GM18868 (cell line): Measurements from ENCODE around the gene ZNF14.
"Not testable (repeated sequence)": the region's sequence is repeated elsewhere in the genome, so short reads cannot be mapped to it uniquely, and the experiment has no call there.

Source experiments
- ATAC-seq: cut with Tn5 transposase; IDR thresholded peaks from one replicate; pipeline ENCODE4 v1.9.1; 2021; ENCODE audit warnings: mild to moderate bottlenecking, moderate library complexity; ENCODE audit not compliant: unreplicated experiment

ZNF14 gene

DNA sequence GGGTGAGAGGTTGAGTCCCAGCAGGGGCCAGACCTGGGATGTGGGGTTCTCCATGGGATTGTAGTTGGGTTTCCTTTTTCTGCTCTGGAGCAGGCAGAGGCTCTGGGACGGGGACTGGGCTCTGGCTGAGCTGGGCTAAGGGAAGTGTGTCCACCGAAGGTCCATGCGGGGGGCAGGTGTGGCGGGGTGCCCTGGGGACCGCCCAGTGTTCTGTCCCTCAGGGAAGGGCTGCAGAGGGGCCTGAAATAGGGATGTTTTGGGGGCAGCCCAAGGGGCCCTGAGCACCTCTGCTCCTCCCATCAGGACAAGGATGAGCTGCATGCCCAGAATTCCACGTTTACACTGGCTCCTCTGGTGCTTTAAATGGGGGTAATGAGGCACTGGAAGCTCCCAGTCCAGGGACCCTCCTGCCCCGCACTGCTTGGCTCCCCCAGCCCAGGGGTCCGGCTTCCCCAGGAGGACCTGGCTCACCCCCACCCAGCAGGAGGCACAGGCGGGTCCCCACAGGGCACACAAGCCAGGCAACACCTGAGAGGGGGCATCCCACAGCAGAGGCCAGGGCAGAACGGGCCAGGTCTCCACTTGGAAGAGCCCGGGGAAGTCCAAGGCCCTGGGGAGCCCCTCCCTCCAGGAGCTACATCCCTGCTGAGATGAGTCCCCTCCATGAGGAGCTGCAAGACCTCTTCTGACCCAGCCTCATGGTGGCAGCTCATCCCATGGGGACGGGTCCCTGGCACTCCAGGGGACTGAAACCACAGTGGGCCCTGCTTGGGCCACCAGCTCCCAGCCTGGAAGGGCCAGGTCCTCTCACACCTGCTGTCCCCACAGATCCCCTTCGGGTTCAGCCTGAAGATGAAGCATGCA lies 14.7 kb upstream of the ZNF14 start:
- no peak for ATAC-seq

DNA sequence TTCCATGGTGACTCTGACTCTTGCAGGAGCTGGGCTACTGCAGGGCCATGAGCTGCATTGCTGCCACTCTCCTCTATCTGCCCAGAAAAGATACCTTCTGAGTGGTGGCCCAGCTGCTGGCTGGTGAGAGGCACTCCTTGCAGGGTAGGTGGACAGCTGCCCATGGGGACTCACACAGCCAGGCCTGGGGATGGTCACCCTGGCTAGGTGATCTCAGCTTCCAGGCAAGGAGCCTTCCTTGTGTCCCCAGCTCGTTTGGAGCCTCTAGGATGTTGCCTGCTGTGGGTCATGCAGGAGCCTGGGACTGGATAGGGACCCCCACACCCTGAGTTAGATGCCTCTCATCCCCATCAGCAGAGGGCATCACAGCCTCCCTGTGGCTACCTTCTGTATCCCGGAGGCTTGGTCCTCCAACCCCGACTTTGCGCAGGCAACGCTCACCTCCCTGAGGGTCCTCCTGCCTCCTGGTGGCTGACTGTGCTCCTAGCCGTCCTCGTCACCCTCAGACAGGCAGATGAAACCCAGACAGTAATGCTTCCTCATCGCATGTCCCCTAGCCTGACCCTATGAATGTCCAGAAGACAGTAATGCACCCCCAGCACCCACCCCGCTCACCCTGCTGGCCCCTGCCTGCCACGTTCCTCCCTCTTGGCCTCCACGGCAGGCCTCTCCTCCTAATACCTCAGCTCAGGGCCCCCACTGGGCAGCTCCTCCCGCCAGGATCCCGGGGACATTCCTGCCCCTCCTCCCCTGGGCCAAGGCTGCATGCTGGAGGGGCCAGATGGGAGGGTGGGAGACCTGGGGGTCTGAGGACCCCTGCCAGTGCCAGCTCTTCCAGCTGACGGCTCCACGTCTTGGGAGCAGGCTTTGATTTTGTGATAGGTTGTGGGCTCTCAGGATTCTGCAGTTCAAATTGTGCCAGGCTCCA lies 13.6 kb upstream of the ZNF14 start:
- ATAC-seq: no peak

DNA sequence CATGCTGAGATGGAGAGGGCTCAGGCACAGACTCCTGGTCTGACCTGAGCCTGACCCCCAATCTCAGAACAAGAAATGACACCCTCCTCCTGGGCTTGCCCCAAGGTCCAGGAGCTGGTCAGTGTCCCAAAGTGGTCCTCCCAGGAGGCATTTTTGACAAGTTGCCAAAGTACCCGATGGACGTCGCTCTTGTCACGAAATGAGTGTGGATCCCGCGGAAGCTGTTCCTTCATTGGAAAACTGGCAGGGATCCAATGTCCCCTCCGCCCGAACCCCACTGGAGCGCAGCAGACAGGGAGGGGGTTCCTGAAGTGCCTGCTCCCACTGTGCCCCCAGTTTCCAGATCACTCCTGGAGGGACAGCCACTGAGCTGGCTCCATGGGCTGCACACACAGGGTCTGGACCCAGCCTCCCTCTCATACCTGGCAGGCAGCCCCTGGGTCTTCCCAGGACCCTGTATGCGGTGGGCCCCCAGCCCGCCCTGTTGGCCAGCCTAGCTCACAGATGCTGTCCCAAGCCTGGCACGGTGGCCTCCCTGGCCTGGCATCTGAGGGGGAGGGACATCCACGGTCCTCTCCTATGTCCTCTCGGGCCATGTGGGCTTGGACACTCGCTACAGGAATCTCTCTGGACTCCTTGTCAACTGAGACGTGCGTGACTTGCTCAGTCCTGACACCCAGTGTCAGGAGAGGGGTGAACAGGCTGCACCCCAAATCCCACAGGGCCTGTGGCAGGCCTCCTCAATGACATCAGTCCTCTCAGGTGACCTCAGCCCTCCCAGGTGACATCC lies 12.8 kb upstream of the ZNF14 start:
- no peak for ATAC-seq

DNA sequence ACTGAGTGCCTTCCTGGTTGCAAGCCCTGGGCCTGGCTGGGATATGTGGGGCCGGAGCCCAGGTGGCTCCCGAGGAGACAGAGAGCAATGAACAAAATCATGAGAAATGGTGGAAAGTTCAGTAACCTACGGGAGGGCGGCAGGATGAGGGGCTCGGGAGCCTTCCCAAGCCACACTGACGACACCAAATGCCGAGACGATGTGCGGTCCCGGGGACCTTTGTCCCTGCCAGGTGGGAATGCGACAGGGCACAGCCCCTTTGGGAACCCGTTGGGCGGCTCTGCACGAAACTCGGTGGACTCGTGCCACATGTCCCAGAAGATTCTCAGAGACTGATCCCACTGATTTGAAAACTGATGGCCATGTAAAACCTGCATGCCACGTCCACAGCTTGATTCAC lies 11.7 kb upstream of the ZNF14 start:
- no peak for ATAC-seq

DNA sequence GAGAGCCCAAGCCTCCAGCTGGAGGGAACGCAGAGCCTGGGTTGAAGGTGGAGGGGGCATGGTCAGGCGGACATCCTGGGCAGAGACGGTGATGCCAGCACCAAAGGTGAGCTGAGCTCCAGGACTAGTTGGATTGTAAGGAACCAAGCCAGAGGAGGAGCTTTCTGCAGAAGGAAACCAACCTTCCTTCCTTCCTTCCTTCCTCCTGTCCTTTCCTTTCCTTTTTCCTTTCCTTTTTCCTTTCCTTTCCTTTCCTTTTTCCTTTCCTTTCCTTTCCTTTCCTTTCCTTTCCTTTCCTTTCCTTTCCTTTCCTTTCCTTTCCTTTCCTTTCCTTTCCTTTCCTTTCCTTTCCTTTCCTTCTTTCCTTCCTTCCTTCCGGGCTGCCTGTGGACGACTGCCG lies 11.0 kb upstream of the ZNF14 start:
- not testable (repeated sequence) for ATAC-seq

DNA sequence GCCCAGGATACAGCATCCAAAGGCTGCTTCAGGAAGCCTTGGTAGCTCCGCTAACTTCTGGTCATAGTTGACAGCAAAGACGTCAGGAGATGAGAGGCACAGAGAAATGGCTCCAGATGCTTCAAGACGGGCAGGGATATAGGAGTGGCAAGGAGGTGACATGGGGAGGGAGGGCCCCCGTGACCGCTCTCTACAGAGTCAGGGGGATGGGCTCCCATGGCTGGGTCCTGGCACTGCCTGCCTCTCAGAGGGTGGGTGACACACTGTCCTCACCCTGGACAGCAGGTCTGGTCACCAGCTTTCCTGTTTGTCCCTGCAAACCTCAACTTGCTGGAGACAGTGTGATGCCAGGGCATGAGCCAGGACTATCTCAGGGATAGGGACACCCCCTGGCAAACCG lies 10.3 kb upstream of the ZNF14 start:
- no peak for ATAC-seq

DNA sequence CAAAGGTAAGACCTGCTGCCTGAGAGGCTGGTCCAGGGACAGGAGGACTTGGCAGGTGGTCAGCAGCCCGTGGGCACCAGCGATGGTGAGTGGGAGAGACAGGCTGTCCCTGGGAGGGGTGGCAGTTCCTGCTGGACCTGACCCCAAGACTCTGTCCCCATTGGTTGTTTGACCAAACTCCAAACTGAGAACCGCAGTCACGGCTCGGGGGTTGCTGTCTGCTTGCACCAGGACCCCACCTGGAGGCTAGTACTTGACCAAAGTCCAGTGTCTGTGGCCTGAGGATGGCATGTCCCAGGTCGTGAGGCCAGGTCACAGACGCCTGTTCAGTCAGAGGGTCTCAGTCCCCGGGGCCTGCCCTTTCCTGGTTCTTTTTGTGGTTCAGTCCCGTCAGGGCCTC lies 9.9 kb upstream of the ZNF14 start:
- no peak for ATAC-seq

DNA sequence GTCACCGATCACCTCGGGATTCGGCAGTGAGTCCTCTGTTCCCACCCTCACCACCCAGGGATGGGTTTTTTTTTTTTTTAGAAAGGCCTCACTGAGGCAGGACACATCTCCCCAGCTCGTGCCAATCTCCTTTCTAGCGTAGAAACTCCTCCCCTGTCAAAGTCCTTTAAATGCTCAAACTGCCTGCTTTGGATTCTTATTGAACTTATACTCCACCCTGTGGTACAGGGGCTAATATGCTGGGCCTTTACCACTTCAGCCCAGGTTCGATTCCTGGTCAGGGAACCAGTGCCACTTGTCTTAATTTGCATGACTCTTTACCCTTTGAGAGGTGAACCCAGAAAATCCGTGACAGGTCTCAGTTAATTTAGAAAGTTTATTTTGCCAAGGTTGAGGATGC lies 8.3 kb upstream of the ZNF14 start:
- ATAC-seq: no peak

DNA sequence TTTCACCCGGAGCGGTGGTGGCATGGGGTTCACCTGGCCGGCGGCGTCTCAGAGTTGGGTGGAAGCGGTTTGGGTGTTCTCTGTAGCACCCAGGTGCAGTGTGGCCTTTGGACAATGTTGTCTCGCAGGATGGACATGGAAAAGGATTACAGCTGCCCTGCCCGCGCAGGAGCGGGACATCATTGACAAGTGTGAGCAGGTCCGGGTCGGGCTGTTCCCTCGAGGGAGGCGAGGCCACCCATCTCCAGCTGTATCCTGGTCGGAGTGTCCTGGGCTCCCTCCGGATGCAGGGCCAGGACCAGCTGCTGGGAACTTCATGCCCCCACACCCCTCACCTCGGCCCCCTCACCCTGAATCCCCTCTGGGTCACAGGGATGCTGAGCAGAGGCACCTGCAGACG lies 7.8 kb upstream of the ZNF14 start:
- ATAC-seq: no peak

DNA sequence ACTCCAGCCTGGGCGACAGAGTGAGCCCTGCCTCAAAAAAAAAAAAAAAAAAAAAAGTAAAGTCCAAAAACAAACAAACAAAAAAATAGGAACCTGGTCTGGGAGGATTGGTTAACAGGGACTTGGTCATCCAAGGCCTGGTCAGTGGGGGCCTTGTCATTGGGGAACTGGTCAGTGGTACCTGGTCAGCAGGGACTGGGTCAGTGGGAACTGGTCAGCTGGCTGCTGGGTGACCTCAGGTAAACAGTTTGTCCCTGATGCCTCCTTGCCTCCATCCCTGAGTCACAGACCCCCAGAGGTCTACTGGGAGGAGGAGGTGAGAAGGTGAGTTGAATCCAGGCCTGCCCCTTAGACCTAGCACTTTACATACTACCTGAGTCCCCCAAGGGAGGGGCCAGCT lies 5.7 kb upstream of the ZNF14 start:
- ATAC-seq: no peak

DNA sequence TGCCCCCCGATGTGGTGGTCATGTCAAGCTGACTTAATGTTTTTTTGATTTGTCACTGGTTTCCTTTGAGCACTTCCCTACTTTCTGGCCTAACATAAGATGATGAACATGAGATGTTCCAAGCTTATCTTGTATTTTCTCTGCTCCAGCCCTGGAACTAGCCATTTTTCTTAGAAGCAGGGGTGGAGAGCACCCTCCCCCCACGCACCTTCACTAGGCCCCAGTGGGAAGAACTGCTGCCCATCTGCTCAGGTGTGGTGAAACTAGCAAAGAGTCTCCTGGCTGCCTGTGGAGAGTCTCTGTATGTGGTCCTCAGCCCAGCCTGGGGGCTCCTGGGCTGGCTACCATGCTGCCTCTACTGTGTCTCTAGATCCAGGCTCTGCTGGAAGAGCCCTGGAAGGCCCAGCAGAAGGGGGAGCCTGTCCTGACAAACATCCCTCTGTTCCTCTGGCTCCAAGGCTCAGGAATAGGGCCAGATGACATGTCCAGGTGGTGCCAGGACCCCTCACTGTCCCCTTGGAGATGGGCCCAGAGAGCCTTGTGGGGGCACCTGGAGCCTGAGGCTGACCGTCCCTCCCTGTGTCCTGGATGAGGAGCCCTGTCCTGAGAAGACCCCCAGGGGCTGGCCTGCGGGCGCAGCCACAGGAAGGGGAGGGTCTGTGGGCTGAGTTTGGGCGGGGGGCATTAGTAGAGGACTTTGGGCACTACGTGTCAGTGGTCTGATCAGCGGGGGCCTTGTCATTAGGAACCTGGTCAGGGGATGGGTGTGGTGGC lies 4.8 kb upstream of the ZNF14 start:
- no peak for ATAC-seq

DNA sequence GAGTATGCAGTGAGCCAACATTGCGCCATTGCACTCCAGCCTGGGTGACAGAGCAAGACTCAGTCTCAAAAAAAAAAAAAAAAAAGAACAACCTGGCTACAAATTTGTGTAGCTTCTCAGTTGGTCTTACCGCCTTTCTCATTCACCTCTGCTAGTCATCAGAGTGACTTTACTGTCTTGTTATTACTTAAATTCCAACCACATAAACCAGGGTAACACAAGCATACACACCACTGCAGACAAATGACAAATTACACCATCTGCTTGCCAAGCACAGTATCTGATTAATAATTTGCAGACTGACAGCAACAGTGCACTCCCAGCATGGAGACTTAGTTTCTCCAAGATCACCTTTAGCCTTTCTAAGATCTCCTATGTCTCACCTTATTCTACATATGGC lies 11.0 kb downstream of the ZNF14 start:
- no peak for ATAC-seq

DNA sequence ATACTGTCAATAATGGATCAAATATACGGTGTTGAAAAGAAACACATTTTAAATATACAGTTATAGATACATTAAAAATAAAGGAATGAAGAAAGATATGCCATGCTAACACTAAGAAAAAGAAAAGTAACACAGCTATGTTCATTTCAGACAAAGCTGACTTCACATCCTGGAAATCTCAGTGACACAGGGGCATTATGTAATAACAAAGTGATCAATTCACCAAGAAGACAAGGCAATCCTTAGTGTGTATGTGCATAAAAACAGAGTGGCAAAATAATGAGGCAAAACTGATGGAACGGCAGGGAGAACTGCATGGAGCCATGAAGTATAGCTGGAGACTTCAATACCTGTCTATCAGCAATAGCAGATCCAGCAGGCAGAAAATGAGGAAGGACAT lies 13.1 kb downstream of the ZNF14 start:
- no peak for ATAC-seq

DNA sequence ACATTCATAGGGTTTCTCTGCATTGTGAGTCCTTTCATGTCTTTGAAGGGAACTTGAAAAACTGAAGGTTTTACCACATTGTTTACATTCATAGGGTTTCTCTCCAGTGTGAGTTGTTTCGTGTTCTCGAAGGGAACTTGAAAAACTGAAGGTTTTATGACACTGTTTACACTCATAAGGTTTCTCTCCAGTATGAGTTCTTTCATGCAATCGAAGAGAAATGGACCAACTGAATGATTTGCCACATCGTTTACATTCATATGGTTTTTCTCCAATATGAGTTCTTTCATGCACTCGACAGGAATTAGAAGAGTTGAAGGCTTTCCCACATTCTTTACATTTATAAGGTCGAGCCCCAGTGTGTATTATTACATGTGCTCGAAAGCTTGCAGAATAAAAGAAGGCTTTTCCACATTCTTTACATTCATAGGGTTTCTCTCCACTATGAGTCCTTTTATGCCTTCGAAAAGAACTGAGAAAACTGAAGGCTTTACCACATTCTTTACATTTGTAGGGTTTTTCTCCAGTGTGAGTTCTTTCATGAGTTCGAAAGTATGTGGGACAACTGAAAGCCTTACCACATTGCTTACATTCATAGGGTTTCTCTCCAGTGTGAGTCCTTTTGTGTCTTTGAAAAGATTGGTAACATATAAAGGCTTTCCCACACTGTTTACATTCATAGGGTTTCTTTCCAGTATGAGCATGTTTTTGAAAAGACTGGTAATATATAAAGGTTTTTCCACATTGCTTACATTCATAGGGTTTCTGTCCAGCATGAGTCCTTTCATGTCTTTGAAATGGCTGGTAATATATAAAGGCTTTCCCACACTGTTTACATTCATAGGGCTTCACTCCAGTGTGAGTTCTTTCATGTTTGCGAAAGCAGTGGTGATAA lies 20.7 kb downstream of the ZNF14 start:
- no peak for ATAC-seq

DNA sequence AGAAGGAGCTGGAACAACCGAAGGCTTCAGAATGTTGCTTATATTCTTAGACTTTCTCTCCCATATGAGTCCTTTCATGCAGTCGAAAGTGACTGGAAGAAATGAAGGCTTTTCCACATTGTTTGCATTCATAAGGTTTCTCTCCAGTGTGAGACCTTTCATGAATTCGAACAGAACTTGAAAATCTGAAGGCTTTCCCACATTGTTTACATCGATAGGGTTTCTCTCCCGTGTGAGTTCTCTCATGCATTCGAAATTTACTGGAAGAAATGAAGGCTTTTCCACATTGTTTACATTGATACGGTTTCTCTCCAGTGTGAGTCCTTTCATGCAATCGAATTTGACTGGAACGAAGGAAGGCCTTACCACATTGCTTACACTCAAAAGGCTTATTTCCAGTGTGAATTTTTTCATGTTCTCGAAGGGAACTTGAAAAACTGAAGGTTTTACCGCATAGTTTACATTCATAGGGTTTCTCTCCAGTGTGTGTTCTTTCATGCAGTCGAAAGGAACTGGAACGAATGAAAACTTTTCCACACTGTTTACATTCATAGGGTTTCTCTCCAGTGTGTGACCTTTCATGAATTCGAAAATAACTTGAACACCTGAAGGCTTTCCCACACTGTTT lies 21.5 kb downstream of the ZNF14 start:
- ATAC-seq: no peak

DNA sequence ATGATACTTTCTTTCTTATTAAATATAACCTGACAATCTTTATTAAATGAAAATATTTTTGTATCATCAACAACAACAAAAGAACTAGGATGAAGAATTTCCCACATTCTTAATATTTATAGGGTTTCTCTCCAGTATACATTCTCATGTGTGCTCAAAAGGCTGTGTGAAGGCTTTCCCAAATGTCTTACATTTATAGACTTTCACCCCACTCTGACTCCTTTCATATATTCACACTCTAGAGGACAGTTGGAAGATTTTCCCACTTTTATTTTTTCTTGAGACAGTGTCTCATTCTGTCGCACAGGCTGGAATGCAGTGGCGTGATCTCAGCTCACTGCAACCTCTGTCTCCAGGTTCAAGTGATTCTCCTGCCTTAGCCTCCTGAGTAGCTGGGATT lies 22.4 kb downstream of the ZNF14 start:
- no peak for ATAC-seq

DNA sequence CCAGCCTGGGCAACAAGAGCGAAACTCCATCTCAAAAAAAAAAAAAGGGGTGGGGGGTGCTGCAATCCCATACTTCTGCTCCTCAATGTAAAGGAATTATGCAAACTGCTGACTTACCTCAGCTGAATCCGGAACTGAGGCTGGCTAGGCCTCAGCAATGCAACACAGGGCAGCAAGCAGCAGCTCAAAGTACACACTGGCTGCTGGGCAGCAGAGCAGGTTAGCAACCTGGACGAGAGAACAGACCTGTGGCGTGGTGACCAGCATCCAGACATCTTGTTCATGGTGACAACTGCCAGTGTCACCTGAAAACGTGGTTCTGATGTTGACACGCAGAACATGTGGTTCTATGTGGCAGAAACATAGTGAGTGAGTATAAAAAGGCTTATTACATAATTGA lies 28.1 kb downstream of the ZNF14 start:
- no peak for ATAC-seq

DNA sequence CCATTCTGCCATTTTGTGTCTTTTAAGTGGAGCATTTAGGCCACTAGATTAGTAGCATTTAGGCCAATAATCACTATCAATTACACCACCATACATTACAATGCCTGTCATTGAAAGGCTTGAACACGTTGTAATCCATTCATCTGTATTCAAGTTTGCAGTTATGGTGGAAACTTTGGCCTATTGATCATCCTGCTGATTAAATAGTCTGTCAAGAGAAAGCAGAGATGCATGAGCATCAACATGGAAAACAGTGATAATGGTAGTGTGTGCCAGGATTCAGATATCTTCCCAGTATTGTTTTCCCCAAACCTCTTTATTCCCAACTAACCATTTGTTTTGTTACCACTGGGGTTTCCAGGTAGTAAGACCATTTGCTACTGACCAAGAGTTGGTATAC lies 32.4 kb downstream of the ZNF14 start:
- ATAC-seq: not testable (repeated sequence)

DNA sequence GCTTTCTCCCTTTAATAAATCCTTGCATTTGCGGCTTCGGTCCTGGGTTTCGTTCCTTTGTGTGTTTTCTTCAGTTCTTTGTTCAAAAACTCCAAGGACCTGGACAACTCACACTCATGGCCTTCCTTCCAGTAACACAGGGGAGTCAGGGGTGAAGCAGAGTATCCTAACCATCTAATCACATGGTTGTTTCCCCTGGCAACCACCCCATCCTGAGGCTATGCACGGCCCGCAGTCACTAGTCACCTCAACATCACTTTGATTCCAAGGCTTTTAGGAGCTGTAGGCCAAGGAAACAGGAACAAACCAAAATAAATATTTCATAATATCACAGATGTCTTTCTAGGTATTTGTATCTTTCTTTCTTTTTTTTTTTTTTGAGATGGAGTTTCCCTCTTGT lies 35.3 kb downstream of the ZNF14 start:
- no peak for ATAC-seq
